D721Med (cell line): Measurements from ENCODE around the gene R3HDM1.
"Not testable (repeated sequence)": the region's sequence is repeated elsewhere in the genome, so short reads cannot be mapped to it uniquely, and the experiment has no call there.

Source experiments
- DNase-seq: peaks from one replicate; pipeline ENCODE4 v3.0.0; 2011; ENCODE audit warnings: low spot score; ENCODE audit not compliant: insufficient read length
- FAIRE-seq: peaks from 2 replicates; lab custom pipeline; 2011; peaks lifted over from hg19 to GRCh38; lab: Jason Lieb, UNC
- TF ChIP-seq, protein P1 (sequence below): IDR thresholded peaks from 2 replicates; pipeline ENCODE4 v1.5.1; 2012; ENCODE audit warnings: mild to moderate bottlenecking, control low read depth; ENCODE audit not compliant: insufficient read depth; ENCODE audit errors: missing control alignments

The R3HDM1 gene

DNA sequence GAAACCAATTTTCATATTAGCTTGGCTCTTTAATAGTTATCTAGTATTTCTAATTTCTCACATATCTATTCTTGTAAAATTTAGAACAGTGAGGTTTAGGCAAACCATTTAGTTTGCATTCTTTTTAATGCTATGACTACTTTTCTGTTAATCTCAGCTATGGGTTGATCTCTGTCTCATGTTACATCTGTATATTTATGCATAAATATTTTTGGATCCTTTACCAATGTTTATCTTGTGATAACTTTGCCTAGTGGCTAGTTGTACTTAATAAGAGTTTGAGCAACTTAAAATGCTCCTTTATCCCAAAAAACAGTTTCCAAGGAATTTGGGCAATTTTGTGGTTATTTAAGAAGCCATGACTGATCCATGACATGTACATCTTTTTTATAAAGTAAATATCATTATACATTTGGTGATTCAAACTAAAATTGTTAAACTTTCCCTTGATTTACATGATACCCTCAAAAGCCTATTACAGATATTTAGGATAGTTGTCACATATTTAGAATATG lies 86.3 kb downstream of the R3HDM1 start:
- TF ChIP-seq, protein P1, sequence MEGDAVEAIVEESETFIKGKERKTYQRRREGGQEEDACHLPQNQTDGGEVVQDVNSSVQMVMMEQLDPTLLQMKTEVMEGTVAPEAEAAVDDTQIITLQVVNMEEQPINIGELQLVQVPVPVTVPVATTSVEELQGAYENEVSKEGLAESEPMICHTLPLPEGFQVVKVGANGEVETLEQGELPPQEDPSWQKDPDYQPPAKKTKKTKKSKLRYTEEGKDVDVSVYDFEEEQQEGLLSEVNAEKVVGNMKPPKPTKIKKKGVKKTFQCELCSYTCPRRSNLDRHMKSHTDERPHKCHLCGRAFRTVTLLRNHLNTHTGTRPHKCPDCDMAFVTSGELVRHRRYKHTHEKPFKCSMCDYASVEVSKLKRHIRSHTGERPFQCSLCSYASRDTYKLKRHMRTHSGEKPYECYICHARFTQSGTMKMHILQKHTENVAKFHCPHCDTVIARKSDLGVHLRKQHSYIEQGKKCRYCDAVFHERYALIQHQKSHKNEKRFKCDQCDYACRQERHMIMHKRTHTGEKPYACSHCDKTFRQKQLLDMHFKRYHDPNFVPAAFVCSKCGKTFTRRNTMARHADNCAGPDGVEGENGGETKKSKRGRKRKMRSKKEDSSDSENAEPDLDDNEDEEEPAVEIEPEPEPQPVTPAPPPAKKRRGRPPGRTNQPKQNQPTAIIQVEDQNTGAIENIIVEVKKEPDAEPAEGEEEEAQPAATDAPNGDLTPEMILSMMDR, result no peak
- FAIRE-seq, result no peak

DNA sequence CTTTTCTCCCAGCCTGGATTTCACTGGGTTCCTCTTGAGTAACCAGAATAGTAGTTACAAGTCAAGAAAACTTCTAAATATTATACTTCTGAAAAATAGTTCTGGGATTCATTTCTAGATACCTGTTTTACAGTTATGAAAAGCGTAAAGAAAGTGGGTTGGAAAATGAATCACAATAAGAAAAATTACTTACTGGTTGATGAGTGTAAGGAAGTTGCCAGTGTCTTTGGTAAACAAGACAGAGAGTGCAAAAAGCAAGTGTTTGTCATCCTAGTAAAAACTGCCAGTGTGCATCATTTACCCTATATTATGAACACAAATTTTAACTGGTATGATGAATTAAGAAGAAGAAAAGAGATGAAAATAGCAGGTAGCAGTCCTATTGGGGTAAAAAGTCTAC lies 88.9 kb downstream of the R3HDM1 start:
- TF ChIP-seq, protein P1, result no peak
- DNase-seq (no peak), FAIRE-seq (peak; percentile 58)

More for the DNA sequence above, 86.3 kb downstream of the R3HDM1 start:
- DNase-seq, result no peak

DNA sequence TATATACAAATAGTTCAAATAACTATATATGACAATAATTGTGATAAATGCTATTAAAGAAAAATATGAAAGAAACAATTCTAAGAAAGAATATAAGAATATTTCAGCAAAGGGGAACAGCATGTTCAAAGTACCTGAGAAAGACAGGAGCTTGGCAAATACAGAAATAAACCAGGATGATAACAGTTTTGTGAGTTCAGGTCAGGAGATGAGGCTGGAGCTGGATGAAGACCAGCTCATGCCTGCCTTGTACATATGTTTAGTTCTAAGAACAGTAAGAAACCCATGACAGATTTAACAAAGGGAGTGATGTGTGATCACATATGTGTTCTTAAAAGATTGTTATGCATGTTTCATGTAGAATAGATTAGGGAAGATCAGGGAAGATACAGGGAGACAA lies 98.2 kb downstream of the R3HDM1 start:
- FAIRE-seq, result peak; percentile 69
- no peak for DNase-seq
- TF ChIP-seq, protein P1, result no peak

DNA sequence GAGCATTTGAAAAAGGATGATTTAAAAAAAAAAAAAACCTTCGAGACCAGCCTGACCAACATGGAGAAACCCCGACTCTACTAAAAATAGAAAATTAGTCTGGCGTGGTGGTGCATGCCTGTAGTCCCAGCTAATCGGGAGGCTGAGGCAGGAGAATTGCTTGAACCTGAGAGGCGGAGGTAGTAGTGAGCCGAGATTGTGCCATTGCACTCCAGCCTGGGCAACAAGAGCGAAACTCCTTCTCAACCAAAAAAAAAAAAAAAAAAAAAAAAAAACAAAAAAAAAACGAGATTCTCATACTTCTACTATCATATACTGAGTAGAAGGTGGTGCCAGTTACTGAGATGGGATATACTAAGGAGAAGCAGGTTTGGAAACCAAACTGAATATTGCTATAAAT lies 98.8 kb downstream of the R3HDM1 start:
- DNase-seq, FAIRE-seq: not testable (repeated sequence)

DNA sequence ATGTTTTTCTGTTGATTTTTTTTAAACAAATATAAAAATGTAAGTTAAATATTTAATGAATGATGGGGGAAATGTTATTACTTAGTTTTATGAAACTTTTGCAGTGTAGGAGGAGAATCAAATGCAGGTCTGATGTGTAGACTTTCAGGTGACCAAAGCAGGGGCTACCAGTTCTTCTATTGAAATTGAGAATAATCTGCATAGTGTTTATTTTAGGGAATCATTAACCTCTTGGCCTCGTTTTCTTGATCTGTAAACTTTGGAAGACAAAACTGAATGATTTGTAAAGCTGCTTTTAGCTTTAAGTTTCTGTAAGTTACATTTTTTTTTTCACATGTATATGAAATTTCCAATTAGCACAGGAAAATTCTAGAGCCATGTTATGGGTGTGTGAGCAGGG lies 99.2 kb downstream of the R3HDM1 start:
- DNase-seq, result no peak
- FAIRE-seq, result no peak
- TF ChIP-seq, protein P1, result no peak

DNA sequence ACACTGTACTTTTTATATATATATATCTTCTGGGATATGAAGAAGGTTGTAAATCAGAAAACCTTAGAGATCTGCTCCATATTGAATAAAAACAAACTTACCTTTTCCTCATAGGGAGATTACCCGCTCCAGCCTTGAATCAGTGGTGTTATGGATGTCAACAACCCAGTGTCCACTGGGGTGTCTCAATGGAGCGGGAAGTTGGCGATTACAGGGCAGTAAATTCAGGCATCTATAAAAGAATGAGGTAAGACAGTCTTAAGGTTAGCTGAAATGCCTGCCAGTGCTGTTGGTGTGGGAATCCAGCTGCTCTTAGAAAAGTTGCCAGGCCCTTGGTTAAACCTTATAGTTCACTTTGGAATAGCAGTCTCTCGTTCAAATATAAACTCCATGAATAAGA lies 102.3 kb downstream of the R3HDM1 start:
- no peak for DNase-seq
- TF ChIP-seq, protein P1, result no peak
- no peak for FAIRE-seq

DNA sequence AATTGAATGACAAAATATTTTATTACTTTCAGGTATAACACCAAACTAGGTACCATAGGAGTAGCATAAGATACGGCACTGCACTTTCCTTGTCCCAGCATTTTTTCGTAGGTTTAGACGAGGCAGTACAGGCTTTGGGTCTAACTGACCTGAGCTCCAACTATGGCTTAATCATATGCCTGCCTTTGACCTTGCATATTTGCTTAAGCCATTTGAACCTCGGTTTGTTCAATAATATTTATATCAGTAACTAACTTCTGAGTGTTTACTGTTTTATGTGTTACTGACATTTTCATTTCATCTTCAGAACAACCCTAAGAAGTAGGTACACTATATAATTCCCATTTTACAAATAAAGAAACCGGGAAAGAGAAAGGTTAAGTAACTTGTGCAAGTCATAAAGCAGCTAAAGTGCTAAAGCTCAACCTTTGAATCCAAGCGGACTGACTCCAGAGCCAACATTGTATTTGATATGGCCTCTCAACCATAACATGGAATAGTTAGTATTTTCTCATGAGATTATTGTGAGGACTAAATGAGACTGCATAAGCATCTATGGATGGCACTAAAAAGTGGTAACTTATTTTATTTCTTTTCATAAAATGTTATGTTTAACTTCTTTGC lies 104.0 kb downstream of the R3HDM1 start:
- TF ChIP-seq, protein P1, result no peak
- no peak for DNase-seq
- FAIRE-seq, result no peak
